OCI-LY1 (cell line): ENCODE data around the gene NRGN.

Experiments used
- H2AFZ ChIP-seq: fragments of 200-600 bp; sonication (generic), shearing (Covaris generic); 2 replicates; pipeline ENCODE4 v1.6.0; 2014; ENCODE audit warnings: antibody characterized with exemption, mild to moderate bottlenecking, low read length
- H3F3A ChIP-seq: fragments of 200-600 bp; sonication (generic), shearing (Covaris generic); 2 replicates; pipeline ENCODE4 v1.6.0; 2014; ENCODE audit warnings: mild to moderate bottlenecking, antibody characterized with exemption, low read length, moderate library complexity; ENCODE audit not compliant: insufficient read depth
- H3K27ac ChIP-seq: fragments of 200-600 bp; sonication (generic); 2 replicates; pipeline ENCODE4 v1.5.1; 2014; ENCODE audit warnings: low read length, mixed run types, mild to moderate bottlenecking, low read depth; ENCODE audit not compliant: poor library complexity, severe bottlenecking
- H3K27me3 ChIP-seq: fragments of 200-600 bp; sonication (generic); 2 replicates; pipeline ENCODE4 v1.6.0; 2014; ENCODE audit warnings: antibody characterized with exemption, mild to moderate bottlenecking, low read length, moderate library complexity; ENCODE audit not compliant: insufficient read depth
- H3K36me3 ChIP-seq: fragments of 200-600 bp; sonication (generic); 2 replicates; pipeline ENCODE4 v1.6.1; 2014; ENCODE audit warnings: mild to moderate bottlenecking, antibody characterized with exemption, low read length, moderate library complexity, mixed read lengths; ENCODE audit not compliant: insufficient read depth
- H3K4me1 ChIP-seq: fragments of 200-600 bp; sonication (generic); 2 replicates; pipeline ENCODE4 v1.5.1; 2014; ENCODE audit warnings: mild to moderate bottlenecking, low read length, moderate library complexity; ENCODE audit not compliant: insufficient read depth, severe bottlenecking
- H3K4me2 ChIP-seq: fragments of 200-600 bp; sonication (generic), shearing (Covaris generic); 2 replicates; pipeline ENCODE4 v1.6.1; 2014; ENCODE audit warnings: low read length
- H3K4me3 ChIP-seq: fragments of 200-600 bp; sonication (generic); 2 replicates; pipeline ENCODE4 v1.5.1; 2014; ENCODE audit warnings: low read length, low read depth, mild to moderate bottlenecking, mixed read lengths; ENCODE audit not compliant: poor library complexity, severe bottlenecking
- H3K79me2 ChIP-seq: fragments of 200-600 bp; shearing (Covaris generic); 2 replicates; pipeline ENCODE4 v1.6.1; 2016; ENCODE audit warnings: mixed run types, low read length, mixed read lengths; ENCODE audit not compliant: insufficient read depth
- H3K9ac ChIP-seq: fragments of 200-600 bp; sonication (generic), shearing (Covaris generic); 2 replicates; pipeline ENCODE4 v1.6.1; 2014; ENCODE audit warnings: mild to moderate bottlenecking, low read length, mixed read lengths
- H3K9me2 ChIP-seq: fragments of 200-600 bp; sonication (generic), shearing (Covaris generic); 2 replicates; pipeline ENCODE4 v1.6.1; 2014; ENCODE audit warnings: low read depth, mild to moderate bottlenecking, low read length, mixed read lengths
- H3K9me3 ChIP-seq: fragments of 200-600 bp; shearing (Covaris generic); 2 replicates; pipeline ENCODE4 v1.6.1; 2014; ENCODE audit warnings: low read length, mixed read lengths
- H4K20me1 ChIP-seq: fragments of 200-600 bp; sonication (generic), shearing (Covaris generic); 2 replicates; pipeline ENCODE4 v1.6.0; 2016; ENCODE audit warnings: mild to moderate bottlenecking, low read length; ENCODE audit not compliant: insufficient read depth
- EZH2 ChIP-seq: fragments of 200-600 bp; sonication (generic), shearing (Covaris generic); IDR thresholded peaks from 2 replicates; pipeline ENCODE4 v1.8.0; 2017; ENCODE audit warnings: borderline replicate concordance, mixed run types, mild to moderate bottlenecking, antibody characterized with exemption, low read length, moderate library complexity, mixed read lengths
- TF ChIP-seq, protein P1 (sequence below): fragments of 200-600 bp; sonication (generic), shearing (Covaris generic); IDR thresholded peaks from 2 replicates; pipeline ENCODE4 v1.5.1; 2017; ENCODE audit warnings: mild to moderate bottlenecking, antibody characterized with exemption, low read length, moderate library complexity, mixed read lengths

Gene NRGN

GRCh38 chr11:124740277-124740882 is 638 bp downstream of the NRGN start:
- Histone ChIP-seq H3K9me2 (no peaks in the 10 kb centered on the region), H3K9me3 (no peaks in the 10 kb centered on the region), H3K4me2 (peak overlapping the region; percentile 76), H3F3A (no peaks in the 10 kb centered on the region), H3K27me3 (no peaks in the 10 kb centered on the region), H3K36me3 (no peaks in the 10 kb centered on the region), H3K4me3 (peak overlapping the region; percentile 64), H3K9ac (peak overlapping the region; percentile 46; the same call in 1 of the 2 replicates), H2AFZ (no peak overlapping the region), H4K20me1 (no peaks in the 10 kb centered on the region), H3K79me2 (no peaks in the 10 kb centered on the region), H3K4me1 (peaks cover 9% of the 10 kb centered on the region), H3K27ac (no peak overlapping the region)
- TF ChIP-seq, protein P1, sequence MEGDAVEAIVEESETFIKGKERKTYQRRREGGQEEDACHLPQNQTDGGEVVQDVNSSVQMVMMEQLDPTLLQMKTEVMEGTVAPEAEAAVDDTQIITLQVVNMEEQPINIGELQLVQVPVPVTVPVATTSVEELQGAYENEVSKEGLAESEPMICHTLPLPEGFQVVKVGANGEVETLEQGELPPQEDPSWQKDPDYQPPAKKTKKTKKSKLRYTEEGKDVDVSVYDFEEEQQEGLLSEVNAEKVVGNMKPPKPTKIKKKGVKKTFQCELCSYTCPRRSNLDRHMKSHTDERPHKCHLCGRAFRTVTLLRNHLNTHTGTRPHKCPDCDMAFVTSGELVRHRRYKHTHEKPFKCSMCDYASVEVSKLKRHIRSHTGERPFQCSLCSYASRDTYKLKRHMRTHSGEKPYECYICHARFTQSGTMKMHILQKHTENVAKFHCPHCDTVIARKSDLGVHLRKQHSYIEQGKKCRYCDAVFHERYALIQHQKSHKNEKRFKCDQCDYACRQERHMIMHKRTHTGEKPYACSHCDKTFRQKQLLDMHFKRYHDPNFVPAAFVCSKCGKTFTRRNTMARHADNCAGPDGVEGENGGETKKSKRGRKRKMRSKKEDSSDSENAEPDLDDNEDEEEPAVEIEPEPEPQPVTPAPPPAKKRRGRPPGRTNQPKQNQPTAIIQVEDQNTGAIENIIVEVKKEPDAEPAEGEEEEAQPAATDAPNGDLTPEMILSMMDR, result peak; percentile 45
- TF ChIP-seq EZH2, result no peak

GRCh38 chr11:124742555-124742954 is 2.8 kb downstream of the NRGN start:
- peaks cover 9% of the 10 kb centered on the region for H3K4me1 ChIP-seq
- H3K4me3 ChIP-seq, result no peak overlapping the region
- H3F3A ChIP-seq, result no peaks in the 10 kb centered on the region
- no peaks in the 10 kb centered on the region for H4K20me1 ChIP-seq
- H3K9ac ChIP-seq, result no peak overlapping the region
- no peaks in the 10 kb centered on the region for H3K79me2 ChIP-seq
- H2AFZ ChIP-seq, result no peak overlapping the region
- H3K4me2 ChIP-seq, result no peak overlapping the region
- TF ChIP-seq EZH2, result no peak
- TF ChIP-seq, protein P1, result no peak
- H3K27ac ChIP-seq, result no peak overlapping the region
- no peaks in the 10 kb centered on the region for H3K27me3 ChIP-seq
- no peaks in the 10 kb centered on the region for H3K9me3 ChIP-seq
- no peaks in the 10 kb centered on the region for H3K36me3 ChIP-seq
- no peaks in the 10 kb centered on the region for H3K9me2 ChIP-seq

- no peak overlapping the region for H3K4me2 ChIP-seq
- H3K27me3 ChIP-seq, result no peaks in the 10 kb centered on the region
- no peaks in the 10 kb centered on the region for H3F3A ChIP-seq
- H3K27ac ChIP-seq, result no peak overlapping the region
- no peak overlapping the region for H3K9ac ChIP-seq
- H4K20me1 ChIP-seq, result no peaks in the 10 kb centered on the region
- no peak for TF ChIP-seq EZH2
- TF ChIP-seq, protein P1, result no peak
- no peaks in the 10 kb centered on the region for H3K9me3 ChIP-seq
- H3K36me3 ChIP-seq, result no peaks in the 10 kb centered on the region
- H3K4me3 ChIP-seq, result no peak overlapping the region
- H3K9me2 ChIP-seq, result no peaks in the 10 kb centered on the region
- H2AFZ ChIP-seq, result no peak overlapping the region
- H3K4me1 ChIP-seq, result peaks cover 9% of the 10 kb centered on the region
- no peaks in the 10 kb centered on the region for H3K79me2 ChIP-seq
Observed at GRCh38 chr11:124743050-124743449, 3.3 kb downstream of the NRGN start.
